Gastrocnemius medialis (tissue), 4 donors: Measurements from ENCODE around the gene EDEM1. TPM values are rescaled to one million over a fixed set of nuclear protein-coding genes. Genes with fewer than 3 reads are reported as not detected.

Experiments used
- ATAC-seq, 2 donors: fragments of 150-250 bp; one replicate each; pipeline ENCODE4 v1.9.1; 2016
- DNase-seq, 2 donors: peaks; one replicate each; pipeline ENCODE4 v3.0.0-alpha.2; 2019
- H3K27ac ChIP-seq, 4 donors: fragments of 200-600 bp; sonication (generic); 1 replicate in 1 of 4; 2 replicates in 3 of 4; pipeline ENCODE4 v1.5.1; 2016 to 2018; ENCODE audit warnings: mild to moderate bottlenecking in 2 of 4, moderate library complexity in 1 of 4
- H3K27me3 ChIP-seq, 3 donors: fragments of 200-600 bp; sonication (generic) in 2 of 3; 1 replicate in 1 of 3; 2 replicates in 2 of 3; pipeline versions ENCODE4 v1.5.1 to v1.6.0; 2016 to 2019; ENCODE audit warnings: mild to moderate bottlenecking in 1 of 3, moderate library complexity in 1 of 3
- H3K36me3 ChIP-seq, 2 donors: fragments of 200-600 bp; sonication (generic) in 1 of 2; one replicate each; pipeline ENCODE4 v1.5.1; 2017 to 2018
- H3K4me1 ChIP-seq, 2 donors: fragments of 200-600 bp; sonication (generic) in 1 of 2; one replicate each; pipeline ENCODE4 v1.5.1; 2016 to 2017; ENCODE audit warnings: mild to moderate bottlenecking in 2 of 2
- H3K4me3 ChIP-seq, 4 donors: fragments of 200-600 bp; sonication (generic) in 3 of 4; 1 replicate in 1 of 4; 2 replicates in 3 of 4; pipeline ENCODE4 v1.5.1; 2016 to 2019; ENCODE audit warnings: mild to moderate bottlenecking in 2 of 4
- H3K9me3 ChIP-seq, 3 donors: fragments of 200-600 bp; sonication (generic) in 2 of 3; 1 replicate in 1 of 3; 2 replicates in 2 of 3; pipeline ENCODE4 v1.5.1; 2016 to 2019
- POLR2A ChIP-seq, 2 donors: fragments of 450-650 bp; IDR thresholded peaks; one replicate each; pipeline ENCODE4 v1.6.1; 2017; ENCODE audit warnings: antibody characterized with exemption in 2 of 2, mild to moderate bottlenecking in 2 of 2, moderate library complexity in 2 of 2
- in situ Hi-C, 4 donors: fragments of 200-750 bp; cut with MboI; loops; one replicate each; pipeline versions ENCODE4 v1.15.0 to v1.8.0; 2017; ENCODE audit warnings: low sequenced_read_pairs in 4 of 4
- intact Hi-C: fragments of 100-400 bp; cut with DNase I; formaldehyde crosslinking; loops from one replicate; pipeline ENCODE4 v1.15.1; 2023; ENCODE audit warnings: low total_unique reads
- total RNA-seq, 4 donors: library from RNA; depleted of rRNA; stranded (reverse); fragments of >200 nt; gene quantifications; one replicate each; pipeline versions ENCODE4 v1.1.0 to v1.2.3, GENCODE V29; 2016
- TF ChIP-seq, protein P1 (sequence below), 5 experiments: fragments of 450-650 bp in 3 of 5; fragments of 200-600 bp in 2 of 5; sonication (generic) in 2 of 5; IDR thresholded peaks in 4 of 5; conservative IDR thresholded peaks in 1 of 5; 1 replicate in 4 of 5; 2 replicates in 1 of 5; pipeline ENCODE4 v1.5.1; 2016 to 2019; ENCODE audit warnings: antibody characterized with exemption in 5 of 5, mild to moderate bottlenecking in 3 of 5, moderate library complexity in 3 of 5

EDEM1 gene
- total RNA-seq, 4 donors from 2014 or later: 7.8 to 12.3 (median 11.4) TPM

DNA sequence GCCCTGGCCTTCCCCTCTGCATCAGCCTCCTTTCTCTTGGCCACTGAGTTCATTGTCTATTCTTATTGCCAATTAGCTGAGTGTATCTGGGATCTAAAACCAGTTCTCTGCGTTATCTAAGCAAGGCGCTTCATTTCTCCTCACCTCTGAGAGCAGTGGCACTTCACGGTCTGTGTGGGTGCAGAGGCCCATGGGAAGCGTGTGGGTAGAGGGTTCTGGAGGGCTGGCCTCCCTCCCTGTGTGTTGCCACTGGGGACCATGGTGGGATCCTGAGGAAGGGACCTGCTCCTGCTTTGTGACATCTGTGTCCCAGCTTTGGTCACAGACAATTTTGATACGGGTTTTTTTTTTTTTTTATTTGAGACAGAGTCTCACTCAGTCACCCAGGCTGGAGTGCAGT, 32.7 kb downstream of the EDEM1 start:
- no peak for ATAC-seq
- TF ChIP-seq, protein P1, sequence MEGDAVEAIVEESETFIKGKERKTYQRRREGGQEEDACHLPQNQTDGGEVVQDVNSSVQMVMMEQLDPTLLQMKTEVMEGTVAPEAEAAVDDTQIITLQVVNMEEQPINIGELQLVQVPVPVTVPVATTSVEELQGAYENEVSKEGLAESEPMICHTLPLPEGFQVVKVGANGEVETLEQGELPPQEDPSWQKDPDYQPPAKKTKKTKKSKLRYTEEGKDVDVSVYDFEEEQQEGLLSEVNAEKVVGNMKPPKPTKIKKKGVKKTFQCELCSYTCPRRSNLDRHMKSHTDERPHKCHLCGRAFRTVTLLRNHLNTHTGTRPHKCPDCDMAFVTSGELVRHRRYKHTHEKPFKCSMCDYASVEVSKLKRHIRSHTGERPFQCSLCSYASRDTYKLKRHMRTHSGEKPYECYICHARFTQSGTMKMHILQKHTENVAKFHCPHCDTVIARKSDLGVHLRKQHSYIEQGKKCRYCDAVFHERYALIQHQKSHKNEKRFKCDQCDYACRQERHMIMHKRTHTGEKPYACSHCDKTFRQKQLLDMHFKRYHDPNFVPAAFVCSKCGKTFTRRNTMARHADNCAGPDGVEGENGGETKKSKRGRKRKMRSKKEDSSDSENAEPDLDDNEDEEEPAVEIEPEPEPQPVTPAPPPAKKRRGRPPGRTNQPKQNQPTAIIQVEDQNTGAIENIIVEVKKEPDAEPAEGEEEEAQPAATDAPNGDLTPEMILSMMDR (IDR thresholded peaks at IDR 0.05 in 4 of 5, conservative IDR thresholded peaks at IDR 0.05 in 1 of 5): no peak
- TF ChIP-seq POLR2A (IDR thresholded peaks at IDR 0.05): no peak
- Histone ChIP-seq H3K36me3 (peaks cover 0 to 35% of the 10 kb centered on the region in 2 donors), H3K4me3 (no peak overlapping the region), H3K9me3 (no peaks in the 10 kb centered on the region), H3K27me3 (no peaks in the 10 kb centered on the region), H3K4me1 (no peaks in the 10 kb centered on the region), H3K27ac (no peak overlapping the region)
- in situ Hi-C loops: loop anchor here in 1 of 4 donors (25.0 kb wide), 1 partner anchor 508 kb away; no protein-coding TSS in a partner anchor
- intact Hi-C loops: no loop called here
- no peak for DNase-seq

DNA sequence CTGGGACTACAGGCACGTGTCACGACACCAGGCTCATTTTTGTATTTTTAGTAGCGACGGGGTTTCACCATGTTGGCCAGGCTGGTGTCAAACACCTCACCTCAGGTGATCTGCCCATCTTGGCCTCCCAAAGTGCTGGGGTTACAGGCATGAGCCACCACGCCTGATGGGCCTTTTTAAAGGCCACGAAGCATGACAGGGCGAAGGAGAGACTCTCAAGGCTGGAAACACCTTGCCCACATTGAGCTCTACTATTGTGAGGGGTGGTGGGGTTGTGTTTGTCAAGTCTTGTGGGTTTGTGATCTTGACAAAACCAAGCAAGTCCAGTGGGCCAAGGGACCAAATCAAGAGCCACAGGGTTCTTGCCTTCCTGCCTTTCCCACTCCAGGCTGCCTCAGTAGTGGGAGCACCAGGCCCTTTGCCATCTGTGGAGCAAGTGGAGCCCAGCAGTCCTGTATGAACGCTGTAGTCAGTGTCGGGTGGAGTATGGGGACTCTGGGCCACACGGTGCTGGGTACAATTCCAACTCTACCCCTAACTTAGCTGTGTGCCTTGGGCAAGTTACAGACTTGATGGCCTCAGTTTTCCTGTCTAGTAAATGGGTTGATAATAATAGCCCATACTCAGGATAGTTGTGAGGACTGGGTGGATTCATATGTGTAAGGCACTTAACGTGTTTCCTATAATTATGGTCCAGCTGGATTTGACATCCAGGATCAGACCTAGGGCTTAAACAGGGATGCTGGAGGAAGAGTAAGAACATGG, 33.3 kb downstream of the EDEM1 start:
- no peaks in the 10 kb centered on the region for H3K9me3 ChIP-seq
- no peaks in the 10 kb centered on the region for H3K4me1 ChIP-seq
- H3K27ac ChIP-seq: no peak overlapping the region
- peaks cover 0 to 28% of the 10 kb centered on the region in 2 donors for H3K36me3 ChIP-seq
- no peak overlapping the region for H3K4me3 ChIP-seq
- ATAC-seq (no peak), DNase-seq (no peak)
- TF ChIP-seq POLR2A (IDR thresholded peaks at IDR 0.05): no peak
- TF ChIP-seq, protein P1 (IDR thresholded peaks at IDR 0.05 in 4 of 5, conservative IDR thresholded peaks at IDR 0.05 in 1 of 5): no peak
- H3K27me3 ChIP-seq: no peaks in the 10 kb centered on the region
- in situ Hi-C loops (loop anchor here in 1 of 4 donors (25.0 kb wide), 1 partner anchor 509 kb away; no protein-coding TSS in a partner anchor), intact Hi-C loops (no loop called here)

DNA sequence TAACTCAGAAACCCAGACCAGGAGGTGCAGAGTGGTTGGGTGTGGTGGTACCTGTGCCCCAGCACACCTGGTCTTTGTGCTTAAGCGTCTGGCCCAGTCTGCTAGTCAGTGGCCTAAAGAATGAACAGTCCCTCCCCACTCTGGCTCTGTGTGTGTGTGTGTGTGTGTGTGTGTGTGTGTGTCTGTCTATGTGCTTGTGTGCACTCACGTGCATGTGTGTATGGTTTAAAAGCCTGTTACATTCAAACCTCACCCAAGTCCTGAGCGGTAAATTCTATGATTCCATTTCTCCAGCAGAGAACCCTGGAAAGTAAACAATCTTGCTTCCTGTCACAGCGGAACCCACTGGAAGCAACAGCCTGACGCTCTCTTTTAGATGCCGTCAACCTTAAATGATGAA, 34.2 kb downstream of the EDEM1 start:
- in situ Hi-C loops: loop anchor here in 1 of 4 donors (25.0 kb wide), 1 partner anchor 509 kb away; no protein-coding TSS in a partner anchor
- DNase-seq (no peak), ATAC-seq (no peak)
- Histone ChIP-seq H3K9me3 (no peaks in the 10 kb centered on the region), H3K36me3 (peaks cover 0 to 20% of the 10 kb centered on the region in 2 donors), H3K4me3 (no peak overlapping the region), H3K4me1 (no peaks in the 10 kb centered on the region), H3K27ac (no peak overlapping the region), H3K27me3 (no peaks in the 10 kb centered on the region)
- TF ChIP-seq, protein P1 (IDR thresholded peaks at IDR 0.05 in 4 of 5, conservative IDR thresholded peaks at IDR 0.05 in 1 of 5): no peak
- no peak for TF ChIP-seq POLR2A (IDR thresholded peaks at IDR 0.05)
- intact Hi-C loops: no loop called here

DNA sequence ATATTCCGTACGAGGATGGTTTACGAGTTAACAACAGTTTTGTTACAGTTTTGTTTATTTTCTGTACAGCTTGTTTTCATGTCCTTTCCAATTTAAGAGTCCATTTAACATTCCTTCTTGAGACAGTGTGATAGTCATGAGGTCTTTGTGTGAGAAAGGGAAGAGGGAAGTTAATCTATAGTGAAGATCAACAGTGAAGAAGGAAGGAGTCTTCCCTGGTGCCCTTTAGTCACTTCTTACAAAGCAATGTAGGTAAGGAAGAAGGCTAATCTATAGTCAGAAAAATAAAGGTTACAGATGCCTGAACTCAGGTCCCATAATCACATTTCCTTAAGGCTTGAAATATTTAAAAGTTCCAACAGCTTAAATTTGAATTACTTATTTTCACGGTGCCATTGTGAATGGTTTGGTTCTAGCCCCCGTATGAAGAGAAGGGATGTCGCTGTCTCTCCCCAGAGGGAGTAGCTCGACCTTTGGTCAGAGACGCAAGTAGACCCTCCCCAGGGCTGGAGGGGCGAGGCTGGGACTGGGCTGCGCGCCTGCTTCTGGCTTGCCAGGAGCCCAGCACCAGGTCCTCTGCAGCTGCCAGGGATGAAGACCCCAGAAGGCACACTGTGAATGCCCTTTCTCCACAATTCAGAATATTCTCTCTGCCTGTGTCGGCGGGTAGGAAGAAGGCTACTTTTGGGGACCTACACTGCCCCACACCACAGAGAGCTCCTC, 34.9 kb downstream of the EDEM1 start:
- DNase-seq (no peak), ATAC-seq (no peak)
- Histone ChIP-seq H3K27me3 (no peaks in the 10 kb centered on the region), H3K36me3 (peaks cover 0 to 12% of the 10 kb centered on the region in 2 donors), H3K9me3 (no peaks in the 10 kb centered on the region), H3K4me1 (no peaks in the 10 kb centered on the region), H3K4me3 (no peak overlapping the region), H3K27ac (no peak overlapping the region)
- in situ Hi-C loops: loop anchor here in 1 of 4 donors (25.0 kb wide), 1 partner anchor 510 kb away; no protein-coding TSS in a partner anchor
- intact Hi-C loops: no loop called here
- TF ChIP-seq, protein P1 (IDR thresholded peaks at IDR 0.05 in 4 of 5, conservative IDR thresholded peaks at IDR 0.05 in 1 of 5): no peak
- no peak for TF ChIP-seq POLR2A (IDR thresholded peaks at IDR 0.05)
